Medulla oblongata (tissue), 1 donor: ENCODE measurements around the gene FBXW12.

Experiments
- DNase-seq: peaks from one replicate; pipeline ENCODE4 v3.0.0-alpha.2; 2015; ENCODE audit errors: extremely low spot score

Gene FBXW12

DNA sequence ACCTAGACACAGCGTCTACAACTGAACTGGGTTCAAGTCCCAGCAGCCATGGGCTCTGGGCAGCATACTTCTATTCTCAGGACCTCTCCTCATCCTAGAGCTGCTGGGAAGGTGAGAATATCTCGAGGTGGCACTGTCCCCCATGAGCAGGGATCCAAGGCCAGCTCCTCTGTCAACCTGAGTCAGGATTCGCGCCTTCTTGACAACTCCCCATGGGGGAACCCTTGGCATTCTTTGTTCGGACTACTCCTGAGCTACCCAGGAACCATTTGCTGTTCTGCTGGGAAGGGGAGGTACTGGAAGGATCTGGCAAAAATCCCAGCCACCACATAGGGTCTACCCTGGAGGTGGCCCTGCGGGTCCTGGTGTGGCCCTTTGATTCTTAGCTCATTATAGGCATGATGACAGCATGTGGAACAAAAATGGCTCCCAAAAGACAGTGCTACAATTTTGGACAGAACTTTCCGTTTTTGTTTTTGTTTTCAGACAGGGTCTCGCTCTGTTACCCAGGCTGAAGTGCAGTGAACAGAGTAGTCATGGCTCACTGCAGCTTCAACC, 35.6 kb downstream of the FBXW12 start:
- DNase-seq: no peak

DNA sequence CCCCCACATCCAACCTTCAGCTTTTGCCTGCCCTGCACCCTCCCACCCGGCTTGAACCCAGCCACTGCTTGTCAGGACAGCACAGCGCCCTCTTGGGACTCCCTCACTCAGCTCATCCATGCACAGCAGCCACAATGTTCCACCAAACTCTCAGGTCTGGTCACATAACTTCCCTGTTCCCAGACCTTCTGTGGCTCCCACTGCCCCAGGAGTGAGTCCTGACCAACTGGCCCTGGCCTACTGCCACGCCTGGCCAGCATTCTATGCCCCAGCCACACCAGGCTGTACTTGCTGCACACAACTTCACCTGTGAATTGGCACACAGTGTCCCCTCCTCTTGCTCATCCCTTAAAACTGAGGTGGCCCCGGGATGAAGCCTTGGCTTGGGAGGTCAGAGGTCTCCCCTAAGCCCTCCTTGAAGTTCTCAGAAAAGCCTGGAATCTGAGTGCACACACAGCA, 36.8 kb downstream of the FBXW12 start:
- no peak for DNase-seq

DNA sequence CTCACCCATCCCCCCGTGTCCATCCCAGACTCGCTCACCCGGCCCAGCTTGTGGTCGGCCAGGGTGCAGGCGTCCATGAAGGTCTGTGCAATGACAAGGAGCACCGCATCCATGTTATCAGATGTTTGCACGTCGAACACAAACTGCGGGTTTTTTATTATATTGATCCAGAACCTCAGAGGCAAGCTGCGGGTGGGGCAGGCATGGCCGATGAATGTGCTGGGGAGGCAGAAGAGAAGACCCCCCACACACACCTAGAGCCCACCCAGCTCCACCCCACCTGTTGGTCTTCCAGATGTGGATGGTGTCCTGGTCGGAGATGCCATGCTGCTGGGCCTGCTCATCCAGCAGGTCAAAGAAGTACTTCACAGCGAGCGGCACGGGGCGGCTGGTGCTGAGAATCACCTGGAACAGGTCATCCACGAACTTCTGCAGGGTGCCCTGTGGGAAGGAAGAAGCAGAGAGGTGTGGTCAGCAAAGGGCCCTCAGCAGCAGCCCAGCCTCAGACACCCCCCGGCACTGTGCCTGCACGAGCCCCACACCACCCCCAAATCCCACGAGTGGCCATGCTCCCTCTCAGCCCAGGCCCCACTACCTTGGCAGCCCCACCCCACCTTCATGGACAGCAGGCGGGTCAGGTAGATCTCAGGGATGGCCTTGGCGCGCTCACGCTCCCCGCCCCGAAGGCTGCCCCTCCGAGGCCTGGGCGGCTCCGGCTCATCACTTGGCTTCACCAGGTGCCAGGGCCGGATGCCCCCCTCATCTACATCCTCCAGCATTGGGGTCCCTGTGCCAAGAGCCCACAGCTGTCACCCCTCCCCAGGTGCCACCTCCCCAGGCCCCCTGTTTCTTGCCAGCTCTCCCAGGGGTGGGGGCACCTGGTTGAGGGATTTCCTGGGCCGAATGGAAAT, 37.5 kb downstream of the FBXW12 start:
- no peak for DNase-seq

DNA sequence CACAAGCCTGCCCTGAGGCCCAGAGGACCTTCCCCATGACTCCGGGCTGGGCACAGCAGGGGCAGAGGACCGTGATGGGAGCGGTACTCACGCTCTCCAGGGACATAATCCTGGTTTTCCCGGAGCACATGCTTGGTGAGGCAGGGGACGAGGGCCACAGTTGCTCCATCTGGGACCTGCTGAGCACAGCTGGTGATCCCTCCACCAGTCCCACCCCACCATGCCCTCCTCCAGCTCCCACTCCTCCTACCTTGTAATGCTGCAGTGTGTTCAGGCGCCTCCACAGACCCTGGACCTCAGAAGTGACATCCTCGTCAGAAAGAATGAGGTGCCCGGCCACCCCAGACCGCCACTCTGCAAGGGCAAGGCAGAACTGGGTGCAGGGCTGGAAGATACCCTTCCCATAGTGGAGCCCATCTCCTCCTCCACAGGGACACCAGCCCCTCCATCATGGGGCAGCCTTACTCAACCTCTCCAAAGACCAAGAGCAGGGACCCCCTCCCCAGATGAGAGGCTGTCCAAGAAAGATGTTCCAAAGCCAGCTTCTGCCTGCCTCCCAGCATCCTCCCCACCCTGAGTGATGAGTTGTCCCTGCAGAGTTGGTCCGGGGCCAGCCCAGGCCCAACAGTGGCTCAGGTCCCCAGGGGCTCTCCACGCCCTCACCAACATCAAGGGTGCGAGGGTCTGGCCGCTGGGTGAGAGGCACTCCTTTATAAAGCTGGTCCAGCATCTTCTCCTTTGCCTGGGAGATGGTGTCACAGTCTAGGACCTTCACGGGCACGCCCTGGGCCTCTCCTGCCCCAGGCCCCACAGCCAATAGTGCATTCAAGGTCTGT, 38.4 kb downstream of the FBXW12 start:
- no peak for DNase-seq

DNA sequence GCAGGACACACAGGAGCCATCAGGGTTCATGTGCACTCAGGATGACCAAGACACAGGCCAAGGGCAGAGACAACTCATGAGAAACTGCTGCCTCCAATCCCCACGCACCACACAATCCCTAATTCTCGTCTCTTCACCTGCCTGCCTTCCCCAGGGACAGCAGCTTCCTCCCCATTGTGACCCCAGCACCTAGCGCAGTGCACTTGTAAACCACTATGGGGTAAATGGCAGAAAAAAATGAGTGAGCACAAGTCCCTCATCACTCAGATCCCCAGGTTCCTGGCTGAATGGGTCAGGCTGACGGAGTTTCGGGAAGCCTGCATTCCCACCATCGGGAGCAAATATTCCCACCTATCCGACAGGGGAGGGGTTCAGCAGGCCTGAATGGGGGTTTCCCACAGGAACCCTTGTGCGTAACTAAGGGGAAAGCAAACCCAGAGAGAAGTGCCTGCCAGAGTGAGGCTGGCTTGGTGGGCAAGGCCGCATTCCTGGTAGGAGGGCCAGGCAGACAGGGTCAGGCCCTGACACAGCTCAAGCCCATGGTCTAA, 39.1 kb downstream of the FBXW12 start:
- DNase-seq: no peak

DNA sequence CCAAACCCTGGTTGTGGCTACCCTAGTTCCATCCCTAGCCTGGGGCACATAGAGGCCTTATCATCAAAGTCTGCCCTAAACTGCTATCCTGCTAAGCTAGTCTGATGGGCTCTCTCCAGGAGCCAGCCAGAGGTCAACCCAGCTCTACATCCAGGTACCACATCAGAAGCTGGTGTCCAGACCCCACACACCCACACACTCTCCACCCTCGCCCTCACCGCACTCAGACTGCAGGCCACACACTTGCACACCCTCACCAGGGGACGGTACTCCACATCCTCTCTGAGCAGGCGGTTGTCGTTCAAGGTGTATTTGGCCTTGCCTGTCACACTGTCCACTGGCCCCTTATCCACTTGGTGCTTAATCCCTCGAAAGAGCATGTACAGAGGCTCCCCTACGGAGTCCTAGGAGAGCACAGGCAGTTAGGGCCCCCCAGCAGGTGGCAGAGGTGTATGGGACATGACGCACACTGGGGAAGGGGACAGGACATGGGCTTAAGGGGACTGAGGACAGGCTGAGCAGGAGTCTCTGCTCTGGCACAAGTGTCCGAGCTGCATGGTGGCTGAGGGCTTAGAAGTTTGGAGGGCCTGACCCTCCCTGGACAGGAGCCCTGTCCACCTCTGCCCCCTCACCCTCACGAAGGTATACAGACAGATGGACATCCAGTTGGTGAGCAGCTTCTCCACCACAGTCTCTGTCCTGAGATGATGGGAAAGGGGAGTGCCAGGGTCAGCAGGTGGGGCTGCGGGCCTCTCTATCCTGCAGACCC, 39.8 kb downstream of the FBXW12 start:
- DNase-seq: no peak

DNA sequence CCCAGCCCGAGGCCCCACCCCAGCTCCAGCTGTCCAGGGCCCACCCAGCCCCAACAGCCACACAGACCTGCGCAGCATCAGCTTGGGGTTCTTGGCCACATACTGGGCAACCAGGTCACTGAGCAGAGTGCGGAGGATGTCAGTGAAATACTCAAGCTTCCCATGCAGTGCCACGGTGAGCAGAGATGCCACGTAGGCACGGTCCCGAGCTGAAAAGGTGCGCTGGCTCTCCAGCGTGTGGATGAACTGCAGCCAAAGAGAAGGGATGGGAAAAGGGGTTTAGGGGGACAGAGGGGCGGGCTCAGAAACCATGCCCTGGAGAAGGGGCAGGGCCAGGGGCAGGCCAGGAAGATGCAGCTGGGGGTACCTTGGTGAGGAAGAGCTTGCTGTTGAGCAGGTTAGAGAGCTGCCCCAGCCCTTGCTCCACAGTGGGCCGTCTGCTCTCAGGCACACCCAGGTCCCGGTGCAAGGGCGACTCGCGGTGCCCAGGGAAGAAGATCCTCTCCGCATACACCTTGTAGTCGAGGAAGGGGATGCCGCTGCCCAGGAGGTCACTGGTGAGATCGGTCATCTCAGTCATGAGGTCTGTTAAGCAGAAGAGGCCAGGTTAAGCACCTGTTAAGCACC, 40.5 kb downstream of the FBXW12 start:
- DNase-seq: no peak

DNA sequence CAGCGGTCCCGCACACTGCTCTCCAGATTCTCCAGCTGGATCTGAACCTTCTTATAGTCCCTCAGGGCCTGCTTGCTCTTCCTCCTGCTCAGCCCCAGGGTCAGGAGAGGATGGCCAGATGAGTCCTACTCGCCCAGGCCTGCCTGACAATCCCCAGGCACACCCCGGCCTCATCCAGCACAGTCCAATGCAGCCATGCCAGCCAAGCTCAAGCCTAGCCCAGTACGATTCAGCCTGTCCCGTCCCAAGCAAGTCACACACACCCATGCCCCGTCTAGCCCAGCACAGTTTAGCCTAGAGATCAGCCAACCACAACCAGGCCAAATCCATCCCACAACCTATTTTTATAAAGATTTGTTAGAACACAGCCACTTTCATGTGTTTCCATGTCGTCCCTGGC, 41.1 kb downstream of the FBXW12 start:
- DNase-seq: no peak

DNA sequence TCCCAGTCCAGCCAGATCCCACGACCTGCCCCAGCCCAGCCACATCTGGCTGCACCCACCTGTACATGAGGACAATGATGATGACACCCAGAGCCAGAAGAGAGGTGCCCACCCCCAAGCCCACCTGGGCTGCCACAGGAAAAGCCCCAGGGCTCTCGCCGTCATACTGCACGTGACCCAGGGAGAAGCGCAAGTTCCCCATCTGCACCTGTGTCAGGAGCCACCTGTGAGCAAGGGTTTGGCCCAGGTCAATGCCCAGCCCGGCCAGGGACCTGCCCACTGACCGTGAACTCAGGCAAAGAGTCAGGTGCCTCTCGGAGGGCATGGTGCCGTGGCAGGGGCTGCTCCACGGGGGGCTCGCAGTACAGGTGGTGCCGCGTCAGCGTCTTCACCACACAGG, 41.6 kb downstream of the FBXW12 start:
- DNase-seq: no peak

DNA sequence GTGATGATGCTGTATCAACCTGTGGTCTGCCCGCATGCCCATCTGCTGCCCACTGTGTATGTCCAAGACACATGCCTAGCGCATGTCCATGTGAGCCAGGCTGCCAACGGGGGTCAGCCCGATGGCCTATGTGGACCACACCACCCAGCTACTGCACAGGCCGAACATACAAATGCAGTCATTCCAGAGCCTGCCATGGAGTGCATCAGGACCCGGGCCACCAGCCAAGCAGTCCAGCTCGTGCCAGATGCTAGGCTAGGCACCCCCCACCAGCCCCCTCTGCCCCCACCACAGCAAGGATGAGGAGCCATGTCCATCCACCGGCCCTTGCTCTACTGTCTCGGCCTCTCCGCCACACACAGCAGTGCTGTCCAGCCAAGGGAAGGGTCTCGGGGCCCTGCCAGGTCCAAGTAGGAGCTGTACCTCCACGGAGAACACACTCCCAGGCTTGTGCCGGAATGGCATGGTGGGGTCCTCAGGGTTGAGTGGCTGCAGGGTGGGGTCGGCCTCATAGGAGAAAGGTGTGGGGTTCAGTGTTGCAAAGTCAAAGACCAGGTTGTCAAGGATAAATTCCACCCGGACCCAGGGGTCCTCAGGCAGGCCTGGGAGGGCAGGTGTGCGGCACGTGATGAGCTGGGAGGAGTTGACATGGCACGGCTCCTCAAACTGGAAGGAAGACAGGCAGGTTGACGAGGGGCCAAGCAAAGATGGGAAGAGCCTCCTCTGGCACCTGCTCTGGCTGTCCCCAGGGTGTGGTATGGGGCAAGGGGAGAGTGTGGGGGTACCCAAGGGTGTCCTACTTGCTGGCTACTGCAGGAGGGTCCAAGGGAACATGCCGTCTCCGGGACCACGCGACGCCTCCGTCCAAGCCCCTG, 42.6 kb downstream of the FBXW12 start:
- peak; percentile 53 for DNase-seq

DNA sequence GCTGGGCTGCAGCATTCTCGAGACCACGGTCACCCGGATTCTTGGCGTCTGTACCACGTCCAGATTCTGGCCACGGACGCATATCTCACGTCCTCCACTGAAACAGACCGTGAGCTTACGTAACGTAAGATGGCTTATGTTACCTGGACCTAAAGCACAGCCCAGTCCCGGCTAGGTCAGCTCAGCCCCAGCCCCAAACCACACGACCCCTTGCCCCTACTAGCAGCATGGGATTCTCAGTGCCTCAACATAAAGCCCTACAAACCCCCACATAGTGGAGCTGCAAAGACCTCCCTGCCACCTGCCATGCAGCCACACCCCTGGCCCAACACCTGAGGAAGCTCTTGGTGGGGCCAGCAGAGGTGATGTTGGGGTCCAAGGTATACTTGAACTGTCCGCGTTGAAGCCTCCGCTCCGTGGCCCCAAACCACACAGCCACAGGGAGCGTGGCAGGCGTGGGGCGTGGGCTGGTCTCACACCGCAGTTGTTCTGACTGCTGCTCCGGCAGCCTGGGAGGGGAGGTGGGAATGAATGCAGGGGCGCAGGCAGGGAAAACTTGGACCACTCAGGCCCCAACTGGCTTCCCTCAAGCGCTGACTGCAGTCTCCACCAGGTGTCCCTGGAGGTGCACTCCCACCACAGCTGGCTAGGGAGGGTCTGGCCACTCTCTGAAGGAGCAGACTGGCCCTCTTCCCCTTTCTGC, 43.4 kb downstream of the FBXW12 start:
- DNase-seq: no peak

DNA sequence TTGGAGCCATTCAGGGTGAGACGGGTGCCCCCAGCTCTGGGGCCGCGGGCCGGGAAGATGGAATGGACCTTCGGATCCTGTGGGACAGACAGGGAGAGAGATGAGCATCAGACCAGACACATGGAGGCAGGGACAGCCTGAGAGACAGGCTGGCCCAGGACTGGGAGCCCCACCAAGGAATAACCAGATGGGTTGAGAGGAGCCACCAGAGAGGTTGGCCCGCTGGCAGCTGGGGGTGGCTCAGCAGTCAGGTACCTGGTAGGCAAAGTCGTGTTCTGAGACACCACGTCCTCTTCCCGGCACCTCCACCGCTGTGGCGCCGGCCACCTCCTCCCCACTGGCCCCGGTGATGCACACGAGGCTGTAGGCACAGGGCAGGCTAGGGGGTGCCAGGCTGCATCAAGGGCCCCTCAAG, 44.1 kb downstream of the FBXW12 start:
- no peak for DNase-seq

DNA sequence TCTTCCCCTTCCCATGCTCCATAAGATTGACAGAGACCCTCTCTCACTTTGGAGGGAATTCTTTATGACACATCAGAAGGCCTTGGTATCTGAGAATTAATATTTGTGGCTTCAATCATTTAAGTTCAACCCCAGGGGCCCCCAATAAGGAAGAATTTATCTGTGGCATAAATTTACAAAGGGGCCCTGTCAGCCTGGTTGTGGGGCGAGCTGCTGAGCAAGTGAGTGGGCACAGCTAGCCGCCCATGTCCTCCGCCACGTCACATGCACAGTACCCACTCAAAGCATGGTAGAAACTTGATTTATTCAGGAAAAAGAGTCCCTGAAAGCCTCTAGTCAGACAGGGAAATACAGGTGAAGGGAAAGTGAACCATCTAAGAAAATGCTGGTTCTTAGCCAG, 44.5 kb downstream of the FBXW12 start:
- DNase-seq: no peak

DNA sequence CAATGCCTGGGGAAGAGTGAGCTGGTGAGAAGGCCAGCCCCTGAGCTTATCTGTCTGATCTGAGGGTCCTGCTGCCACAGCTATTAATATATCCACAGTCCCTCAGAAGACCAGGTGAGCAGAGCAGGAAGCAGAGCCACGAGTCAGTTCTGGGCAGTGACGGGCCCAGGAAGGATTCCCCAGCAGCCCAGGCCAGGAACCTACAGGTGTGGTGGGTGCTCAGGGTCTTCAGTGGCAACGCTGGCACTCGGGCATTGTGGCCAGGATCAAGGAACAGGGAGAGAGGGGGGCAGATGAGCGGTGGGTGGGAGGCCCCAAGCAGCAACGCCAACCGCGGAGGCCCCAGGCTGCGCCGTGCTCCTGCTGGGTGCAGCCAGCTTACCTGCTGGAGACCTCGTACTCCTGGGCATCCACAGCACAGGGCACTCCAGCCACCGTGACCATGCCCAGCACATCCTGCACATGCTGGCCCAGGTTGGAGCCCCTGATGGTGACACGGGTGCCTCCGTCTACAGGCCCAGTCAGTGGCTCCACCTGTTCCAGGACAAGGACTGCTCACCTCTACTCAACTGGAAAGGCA, 45.6 kb downstream of the FBXW12 start:
- DNase-seq: no peak

DNA sequence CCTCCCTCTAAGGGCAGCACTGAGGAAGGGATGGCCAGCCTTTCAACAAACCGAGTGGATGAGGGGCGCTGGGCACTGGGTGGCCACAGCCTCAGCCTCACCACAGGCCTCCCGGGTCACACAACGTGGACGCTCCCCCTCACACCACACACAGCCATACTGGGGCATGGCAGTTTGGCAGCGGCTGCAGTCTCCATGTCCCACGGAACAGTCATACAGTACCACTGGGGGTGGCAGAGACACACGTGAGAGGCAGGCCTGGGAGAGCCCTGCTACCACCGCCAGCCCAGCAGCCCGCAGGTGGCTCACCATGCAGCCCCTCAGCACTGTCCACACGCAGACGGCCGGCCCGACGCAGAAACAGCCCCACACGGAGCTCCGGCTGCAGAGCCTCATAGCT, 46.1 kb downstream of the FBXW12 start:
- DNase-seq: no peak

DNA sequence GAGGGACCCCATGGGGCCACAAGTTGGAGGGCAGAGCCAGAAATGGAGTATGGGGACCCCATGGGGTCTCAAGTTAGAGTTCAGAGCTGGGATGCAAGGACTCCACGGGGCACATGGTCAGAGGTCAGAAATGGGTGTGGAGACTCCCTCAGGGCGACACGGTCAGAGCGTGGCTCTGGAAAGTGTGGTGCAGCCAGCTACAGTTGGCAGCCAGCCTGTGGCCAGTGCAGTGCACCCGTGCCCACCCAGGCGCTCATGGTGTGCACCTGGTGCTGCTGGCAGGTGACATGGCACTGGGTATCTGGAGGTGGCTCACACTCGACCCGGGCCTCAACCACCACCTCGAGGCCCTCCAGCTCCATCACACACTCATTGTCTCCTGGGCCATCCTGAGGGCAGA, 46.6 kb downstream of the FBXW12 start:
- DNase-seq: no peak

DNA sequence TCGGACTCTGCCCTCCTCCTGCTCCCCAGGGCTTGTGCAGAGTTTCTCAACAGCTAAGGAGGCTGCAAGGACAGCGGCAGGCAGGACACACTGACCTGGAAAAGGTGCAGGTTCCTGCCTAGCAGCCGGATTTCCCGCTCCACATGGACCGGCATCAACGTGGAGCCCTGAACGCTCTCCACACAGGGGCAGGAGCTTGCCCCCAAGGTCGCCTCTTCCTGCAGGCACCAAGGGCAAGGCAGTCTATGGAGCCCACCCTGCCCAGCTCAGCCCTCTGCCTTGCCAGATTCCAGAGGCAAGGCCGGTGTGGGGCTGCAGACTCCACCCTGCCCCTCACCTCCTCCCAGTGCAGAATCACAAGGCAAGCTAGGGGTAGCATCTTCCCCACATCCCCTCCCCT, 47.1 kb downstream of the FBXW12 start:
- DNase-seq: no peak

DNA sequence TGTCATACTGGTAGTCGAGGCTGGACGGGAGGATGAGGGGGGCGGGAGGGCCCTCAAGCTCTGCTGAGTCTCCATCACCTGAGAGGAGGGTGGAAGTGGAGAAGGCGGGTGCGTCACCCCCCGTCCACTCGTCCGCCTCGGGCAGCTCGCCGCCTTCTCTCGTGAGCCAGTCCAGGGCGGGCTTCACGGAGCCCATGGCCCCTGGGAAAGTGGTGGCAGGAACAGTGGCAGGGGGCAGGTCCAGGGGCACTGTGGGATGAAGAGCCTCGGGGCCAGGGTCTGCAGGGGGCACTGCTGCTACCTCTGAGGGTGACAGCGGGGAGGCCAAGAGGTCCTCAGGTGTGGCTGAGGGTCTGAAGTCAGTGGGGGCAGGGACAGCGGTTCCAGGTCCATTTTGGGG, 47.6 kb downstream of the FBXW12 start:
- DNase-seq: no peak

DNA sequence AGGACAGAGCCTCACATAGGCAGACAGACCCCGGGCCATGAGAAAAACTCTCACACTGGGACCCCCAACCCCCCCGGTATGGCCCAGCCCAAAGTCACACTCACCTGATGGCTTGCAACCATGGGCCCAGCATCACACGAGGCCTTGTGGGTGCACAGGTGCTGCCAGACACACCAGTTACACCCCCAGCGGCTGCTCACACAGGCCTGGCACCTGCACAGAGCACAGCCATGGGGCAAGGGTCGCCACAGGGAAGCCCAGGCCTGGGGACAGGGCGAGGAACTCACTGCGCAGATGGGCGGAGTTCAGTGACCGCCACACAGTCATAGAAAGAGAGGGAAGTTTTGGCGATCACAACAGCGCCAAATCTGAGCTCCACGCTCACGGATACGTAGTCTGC, 48.5 kb downstream of the FBXW12 start:
- DNase-seq: no peak
